ENCODE measurements around the gene WHAMM.

Gene WHAMM

GRCh38 chr15:82792068-82792467 lies 17.4 kb upstream of the WHAMM start:
- no peak overlapping the region for H3K4me3 ChIP-seq (ENCODE audit: low read length)
- no peak for TF ChIP-seq ZNF274 (IDR thresholded peaks at IDR 0.05; ENCODE audit: low read depth, low read length)

GRCh38 chr15:82793737-82794136 lies 15.7 kb upstream of the WHAMM start:
- TF ChIP-seq ZNF274 (IDR thresholded peaks at IDR 0.05; ENCODE audit: low read depth, low read length), result no peak
- H3K4me3 ChIP-seq (ENCODE audit: low read length), result no peak overlapping the region

DNA sequence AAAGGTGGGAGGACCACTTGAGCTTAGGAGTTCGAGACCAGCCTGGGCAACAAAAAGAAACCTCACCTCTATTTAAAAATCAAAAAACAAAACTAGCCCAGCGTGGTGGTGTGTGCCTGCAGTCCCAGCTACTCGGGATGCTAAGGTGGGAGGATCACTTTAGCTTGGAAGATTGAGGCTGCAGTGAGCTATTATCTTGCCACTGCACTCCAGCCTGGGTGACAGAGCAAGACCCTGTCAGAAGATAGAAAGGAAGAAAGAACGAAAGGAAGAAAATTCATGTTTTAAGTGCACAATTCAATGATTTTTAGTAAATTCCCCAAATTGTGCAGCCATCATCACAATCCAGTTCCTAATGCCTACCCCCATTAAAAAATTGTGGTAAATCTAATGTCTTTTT lies 11.3 kb upstream of the WHAMM start:
- no peak overlapping the region for H3K4me3 ChIP-seq (ENCODE audit: low read length)
- TF ChIP-seq ZNF274 (IDR thresholded peaks at IDR 0.05; ENCODE audit: low read depth, low read length), result no peak

DNA sequence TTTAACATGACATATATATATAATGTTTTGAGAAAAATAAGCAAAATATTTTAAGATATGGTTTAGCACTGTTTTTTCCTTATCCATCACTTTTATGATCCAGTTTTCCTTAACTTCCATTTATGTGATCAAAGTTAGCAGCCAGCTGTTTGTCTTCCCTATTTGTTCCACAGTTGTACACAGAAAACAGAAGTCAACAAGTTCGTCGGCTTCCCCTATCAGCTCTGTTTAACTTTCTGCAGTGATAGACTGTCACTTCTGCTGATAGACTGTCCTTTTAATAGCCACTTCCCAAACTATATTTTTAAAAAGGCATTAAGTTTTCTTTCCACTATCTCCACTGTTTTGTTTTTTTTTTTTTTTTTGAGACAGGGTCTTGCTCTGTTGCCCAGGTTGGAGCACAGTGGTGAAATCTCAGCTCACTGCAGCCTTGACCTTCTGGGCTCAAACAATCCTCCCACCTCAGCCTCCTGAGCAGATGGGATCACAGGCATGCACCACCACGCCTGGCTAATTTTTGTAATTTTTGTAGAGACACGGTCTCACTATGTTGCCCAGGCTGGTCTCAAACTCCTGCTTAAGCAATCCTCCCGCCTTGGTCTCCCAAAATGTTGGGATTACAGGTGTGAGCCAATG lies 10.8 kb upstream of the WHAMM start:
- no peak for TF ChIP-seq ZNF274 (IDR thresholded peaks at IDR 0.05; ENCODE audit: low read depth, low read length)

GRCh38 chr15:82799183-82799841 lies 10.1 kb upstream of the WHAMM start:
- H3K4me3 ChIP-seq (ENCODE audit: low read length), result no peak overlapping the region
- TF ChIP-seq ZNF274 (IDR thresholded peaks at IDR 0.05; ENCODE audit: low read depth, low read length), result no peak

More for the DNA sequence above, 10.8 kb upstream of the WHAMM start:
- no peak overlapping the region for H3K4me3 ChIP-seq (ENCODE audit: low read length)

GRCh38 chr15:82802497-82802896 lies 6.9 kb upstream of the WHAMM start:
- no peak overlapping the region for H3K4me3 ChIP-seq (ENCODE audit: low read length)
- TF ChIP-seq ZNF274 (IDR thresholded peaks at IDR 0.05; ENCODE audit: low read depth, low read length), result no peak

- H3K4me3 ChIP-seq (ENCODE audit: low read length), result no peak overlapping the region
- no peak for TF ChIP-seq ZNF274 (IDR thresholded peaks at IDR 0.05; ENCODE audit: low read depth, low read length)
Observed at GRCh38 chr15:82803793-82804574, 5.4 kb upstream of the WHAMM start.

GRCh38 chr15:82804575-82804949 lies 4.9 kb upstream of the WHAMM start:
- H3K4me3 ChIP-seq (ENCODE audit: low read length), result no peak overlapping the region
- TF ChIP-seq ZNF274 (IDR thresholded peaks at IDR 0.05; ENCODE audit: low read depth, low read length), result no peak

DNA sequence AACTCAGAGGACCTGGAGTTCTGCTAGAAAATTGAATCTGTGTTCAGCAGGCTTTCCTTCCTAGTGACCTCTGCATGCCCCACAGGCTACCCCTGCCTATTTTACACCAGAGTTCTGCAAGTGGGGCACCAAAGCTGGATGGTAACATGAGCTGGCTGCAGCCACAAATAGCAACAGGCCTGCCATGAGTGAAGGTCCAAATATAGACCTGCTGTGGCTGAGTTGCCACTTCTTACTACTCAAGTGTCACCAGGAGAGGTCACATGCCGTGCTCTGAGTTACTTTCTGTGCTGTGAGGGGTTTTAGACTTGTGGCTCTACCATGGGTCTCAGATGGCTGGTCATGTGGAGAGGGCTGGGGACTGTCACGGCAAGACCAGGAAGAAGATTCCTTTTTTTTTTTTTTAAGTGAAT lies 3.4 kb upstream of the WHAMM start, which contains the start of gene FSD2:
Gene FSD2 (minus strand): TSS at position 76 of the 413 bp plus-strand sequence. CDS start 18,679 bp downstream, outside the sequence.
- TF ChIP-seq ZNF274 (IDR thresholded peaks at IDR 0.05; ENCODE audit: low read depth, low read length), result no peak
- peak within 1 kb of the TSS; percentile 4; the same call in 1 of the 2 replicates for H3K4me3 ChIP-seq (ENCODE audit: low read length)

- H3K4me3 ChIP-seq (ENCODE audit: low read length), result no peak overlapping the region
- TF ChIP-seq ZNF274 (IDR thresholded peaks at IDR 0.05; ENCODE audit: low read depth, low read length), result no peak
Observed at GRCh38 chr15:82807920-82808633, 1.4 kb upstream of the WHAMM start.

GRCh38 chr15:82808634-82809041 lies 790 bp upstream of the WHAMM start:
- no peak overlapping the region; the same call in 1 of the 2 replicates for H3K4me3 ChIP-seq (ENCODE audit: low read length)

DNA sequence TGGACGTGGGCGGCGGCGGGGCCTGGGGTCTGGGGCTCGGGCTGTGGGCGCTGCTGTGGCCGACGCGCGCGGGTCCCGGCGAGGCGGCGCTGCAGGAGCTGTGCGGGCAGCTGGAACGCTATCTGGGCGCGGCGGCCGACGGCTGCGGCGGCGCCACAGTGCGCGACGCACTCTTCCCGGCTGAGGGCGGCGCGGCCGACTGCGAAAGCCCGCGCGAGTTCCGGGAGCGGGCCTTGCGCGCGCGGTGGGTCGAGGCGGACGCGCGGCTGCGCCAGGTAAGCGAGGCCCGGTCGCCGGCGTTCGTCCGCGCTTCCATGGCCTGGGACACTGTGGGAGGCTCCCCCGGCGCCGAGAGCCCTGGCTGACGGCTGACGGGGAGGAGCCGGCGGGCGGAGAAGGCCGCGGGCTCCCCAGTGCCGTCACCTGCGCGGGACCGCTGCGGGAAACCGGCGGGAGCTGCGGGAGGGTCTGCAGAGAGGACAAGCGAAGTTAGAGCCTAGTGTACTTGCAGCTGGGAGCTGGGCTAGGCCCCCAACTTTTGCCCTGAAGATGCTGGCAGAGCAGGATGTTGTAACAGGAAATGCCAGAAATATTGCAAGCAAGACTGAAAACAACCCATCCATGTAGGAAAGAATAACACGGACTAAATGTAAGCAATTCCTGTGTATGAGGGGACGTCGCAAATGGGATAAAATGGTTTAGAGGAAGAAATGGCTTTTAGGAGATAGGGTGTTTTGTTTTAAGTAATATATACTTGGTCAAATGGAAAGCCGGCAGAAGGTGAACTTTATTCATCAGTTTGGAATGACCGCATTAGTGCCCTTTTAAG lies 847 bp downstream of the WHAMM start:
- peak overlapping the region; percentile 95 for H3K4me3 ChIP-seq (ENCODE audit: low read length)
- TF ChIP-seq ZNF274 (IDR thresholded peaks at IDR 0.05; ENCODE audit: low read depth, low read length), result no peak

More at GRCh38 chr15:82808634-82809041, 790 bp upstream of the WHAMM start:
- TF ChIP-seq ZNF274 (IDR thresholded peaks at IDR 0.05; ENCODE audit: low read depth, low read length), result no peak

DNA sequence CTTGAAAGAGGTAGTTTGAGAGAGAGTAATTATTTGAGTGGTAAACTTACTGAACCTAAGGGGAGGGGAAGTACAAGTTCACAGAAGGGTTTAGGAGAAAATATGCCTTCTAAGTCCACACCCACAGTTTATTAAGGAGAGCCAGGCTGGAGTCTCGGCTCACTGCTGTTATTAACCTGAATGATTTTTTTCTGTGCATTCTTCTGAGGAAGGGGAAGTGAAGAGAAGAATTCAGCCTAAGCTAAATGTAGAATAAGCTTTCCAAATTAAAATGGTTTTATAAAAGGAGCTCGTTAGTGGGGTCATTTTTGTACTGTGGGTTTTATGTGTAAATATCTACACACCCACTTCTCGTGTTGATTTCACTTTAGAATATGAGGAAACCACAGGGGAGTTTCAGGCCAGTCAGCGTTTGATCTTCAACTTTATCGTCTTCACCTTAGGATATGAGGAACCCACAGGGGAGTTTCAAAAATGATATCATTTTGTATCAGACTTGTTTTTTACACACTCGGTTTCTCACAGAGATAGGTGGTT lies 1.5 kb downstream of the WHAMM start:
- H3K4me3 ChIP-seq (ENCODE audit: low read length), result peak overlapping the region; percentile 95
- TF ChIP-seq ZNF274 (IDR thresholded peaks at IDR 0.05; ENCODE audit: low read depth, low read length), result no peak

All from GM08714 (cell line).